SK-N-MC (cell line): ENCODE data around the gene TUBA1B.

Experiments used
- EZH2 ChIP-seq: fragments of 200-600 bp; sonication (generic); IDR thresholded peaks from one replicate; pipeline ENCODE4 v1.6.1; 2017; ENCODE audit warnings: antibody characterized with exemption
- FOXP2 ChIP-seq: optimal IDR thresholded peaks from 2 replicates; pipeline ENCODE3; 2011; ENCODE audit warnings: mild to moderate bottlenecking, moderate library complexity; ENCODE audit not compliant: insufficient read depth; ENCODE audit errors: extremely low read length, control extremely low read depth
- POLR2AphosphoS5 ChIP-seq: IDR thresholded peaks from 2 replicates; pipeline ENCODE4 v1.6.1; 2012; ENCODE audit warnings: mild to moderate bottlenecking, low read depth, low read length, borderline replicate concordance

DNA sequence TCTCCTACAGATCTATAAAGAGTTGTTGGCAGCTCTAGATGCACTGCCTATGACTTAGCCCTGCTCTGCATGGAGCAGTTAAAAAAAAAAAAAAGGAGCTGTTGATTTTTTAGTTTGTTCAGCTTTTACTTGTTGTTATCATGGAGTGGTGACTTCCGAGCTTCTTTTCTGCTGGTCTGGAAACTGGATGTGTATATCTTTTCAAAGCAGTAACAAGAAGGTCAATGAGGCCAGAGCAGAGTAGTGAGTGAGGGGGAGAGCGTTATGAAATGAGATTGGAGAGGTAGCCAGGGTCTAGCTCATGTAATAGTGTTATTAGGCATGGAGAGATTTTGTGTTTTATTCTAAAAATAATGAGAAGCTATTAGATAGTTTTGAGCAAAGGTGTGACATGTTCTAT is 13.2 kb upstream of the TUBA1B start:
- TF ChIP-seq EZH2: no peak
- TF ChIP-seq POLR2AphosphoS5: no peak
- TF ChIP-seq FOXP2: no peak
